ENCODE data around the gene RGS7. TPM values are rescaled to one million over a fixed set of nuclear protein-coding genes. Genes with fewer than 3 reads are reported as not detected.

RGS7 gene
- polyA plus RNA-seq, 1 donor from 2014 or later = 24.2 TPM

DNA sequence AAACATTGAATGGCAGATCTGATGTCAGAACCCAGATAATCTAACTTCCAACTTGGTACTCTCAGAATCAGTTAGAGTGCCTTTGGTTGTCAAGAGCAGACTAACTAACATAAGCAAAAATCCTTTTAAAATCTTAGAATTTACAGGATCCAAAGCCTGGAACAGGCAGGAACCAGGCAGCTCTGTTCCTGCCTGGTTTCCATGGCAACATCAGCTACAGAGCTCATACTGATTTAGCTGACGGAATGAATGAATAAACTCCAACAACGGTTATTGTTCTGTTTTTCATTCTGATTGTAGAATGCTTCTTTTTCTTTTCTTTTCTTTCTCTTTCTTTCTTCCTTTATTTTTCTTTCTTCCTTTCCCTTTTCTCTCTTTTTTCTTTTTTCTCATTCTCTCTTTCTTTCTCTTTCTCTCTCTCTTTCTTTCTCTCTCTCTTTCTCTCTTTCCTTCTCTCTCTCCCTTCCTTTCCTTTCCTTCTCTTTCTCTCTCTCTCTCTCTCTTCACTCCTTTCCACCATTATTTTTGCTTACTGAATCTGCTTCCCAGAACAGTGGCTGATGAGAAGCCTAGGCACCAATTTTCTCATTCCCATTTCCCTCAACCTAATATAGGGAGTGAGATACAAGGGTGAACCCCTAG, 121.6 kb downstream of the RGS7 start (continued):
- peak; percentile 22 for TF ChIP-seq REST (IDR thresholded peaks at IDR 0.05; ENCODE audit: borderline replicate concordance)

GRCh38 chr1:241229711-241230110, 127.3 kb downstream of the RGS7 start:
- Histone ChIP-seq H3K9me2 (ENCODE audit: insufficient read depth, low read length) (no peaks in the 10 kb centered on the region), H3K4me3 (ENCODE audit: low read length) (no peak overlapping the region), H3K9me3 (ENCODE audit: low read length) (no peaks in the 10 kb centered on the region), H3K79me2 (replicated peaks; ENCODE audit: insufficient read depth, low read length) (no peaks in the 10 kb centered on the region), H3K27me3 (ENCODE audit: insufficient read depth, low read depth, low read length) (no peaks in the 10 kb centered on the region), H4K20me1 (ENCODE audit: insufficient read depth) (no peaks in the 10 kb centered on the region), H3F3A (ENCODE audit: insufficient read depth, low read length, poor library complexity, severe bottlenecking) (no peaks in the 10 kb centered on the region), H3K4me2 (ENCODE audit: low read length) (no peak overlapping the region), H3K36me3 (ENCODE audit: insufficient read depth, low read length) (no peaks in the 10 kb centered on the region), H3K9ac (ENCODE audit: low read length) (no peak overlapping the region), H3K27ac (ENCODE audit: low read length) (no peak overlapping the region), H2AFZ (ENCODE audit: low read depth, low read length) (no peak overlapping the region)
- TF ChIP-seq SMC3 (conservative IDR thresholded peaks at IDR 0.05; ENCODE audit: poor library complexity) = no peak
- TF ChIP-seq CTCF (IDR thresholded peaks at IDR 0.05; ENCODE audit: poor library complexity, severe bottlenecking) = no peak
- no peak for TF ChIP-seq REST (IDR thresholded peaks at IDR 0.05; ENCODE audit: borderline replicate concordance)
- no peak for TF ChIP-seq RAD21 (conservative IDR thresholded peaks at IDR 0.05)
- TF ChIP-seq EP300 (conservative IDR thresholded peaks at IDR 0.05; ENCODE audit: poor library complexity, severe bottlenecking) = no peak
- TF ChIP-seq TAF1 (IDR thresholded peaks at IDR 0.05; ENCODE audit: low read depth) = no peak
- no peak for TF ChIP-seq EZH2 (IDR thresholded peaks at IDR 0.05; ENCODE audit: borderline replicate concordance, insufficient read depth, low read length, poor library complexity, severe bottlenecking)
- TF ChIP-seq MXI1 (conservative IDR thresholded peaks at IDR 0.05; ENCODE audit: poor library complexity, severe bottlenecking) = no peak
- TF ChIP-seq POLR2AphosphoS5 (IDR thresholded peaks at IDR 0.05) = no peak
